Gastroesophageal sphincter (tissue), 3 donors: ENCODE measurements around the gene RAB3C.

Source experiments
- POLR2A ChIP-seq, 2 donors: fragments of 450-650 bp; IDR thresholded peaks; one replicate each; pipeline ENCODE4 v1.6.1; 2017; ENCODE audit warnings: antibody characterized with exemption in 2 of 2, mild to moderate bottlenecking in 2 of 2, moderate library complexity in 1 of 2
- POLR2AphosphoS5 ChIP-seq: sonication (generic); formaldehyde crosslinking; IDR thresholded peaks from one replicate; pipeline ENCODE4 v1.6.1; 2017; ENCODE audit warnings: antibody characterized with exemption
- TF ChIP-seq, protein P1 (sequence below), 4 experiments: fragments of 200-600 bp in 2 of 4; fragments of 450-650 bp in 2 of 4; sonication (generic) in 1 of 4; IDR thresholded peaks; one replicate each; pipeline ENCODE4 v1.5.1; 2017 to 2019; ENCODE audit warnings: antibody characterized with exemption in 4 of 4, mild to moderate bottlenecking in 2 of 4, moderate library complexity in 2 of 4

DNA sequence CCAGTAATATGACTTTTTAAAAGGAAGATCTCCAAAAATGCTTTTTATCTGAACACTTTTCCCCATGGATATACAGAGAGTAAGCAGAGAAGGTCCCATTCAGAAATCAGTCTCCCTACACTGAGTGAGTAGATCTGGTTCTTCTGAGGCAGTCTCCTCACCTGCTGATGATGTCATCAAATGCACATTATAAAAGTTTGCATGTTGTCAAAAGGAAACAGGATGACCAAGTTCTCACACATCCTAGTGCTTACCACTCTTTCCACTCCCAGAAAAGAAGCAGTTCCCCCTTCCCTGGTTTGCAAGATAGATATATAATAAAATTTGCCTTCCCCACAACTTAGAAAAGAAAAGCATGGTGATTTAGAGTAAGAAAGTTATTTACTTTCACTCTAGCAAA lies 180.5 kb downstream of the RAB3C start:
- no peak for TF ChIP-seq POLR2AphosphoS5
- TF ChIP-seq, protein P1, sequence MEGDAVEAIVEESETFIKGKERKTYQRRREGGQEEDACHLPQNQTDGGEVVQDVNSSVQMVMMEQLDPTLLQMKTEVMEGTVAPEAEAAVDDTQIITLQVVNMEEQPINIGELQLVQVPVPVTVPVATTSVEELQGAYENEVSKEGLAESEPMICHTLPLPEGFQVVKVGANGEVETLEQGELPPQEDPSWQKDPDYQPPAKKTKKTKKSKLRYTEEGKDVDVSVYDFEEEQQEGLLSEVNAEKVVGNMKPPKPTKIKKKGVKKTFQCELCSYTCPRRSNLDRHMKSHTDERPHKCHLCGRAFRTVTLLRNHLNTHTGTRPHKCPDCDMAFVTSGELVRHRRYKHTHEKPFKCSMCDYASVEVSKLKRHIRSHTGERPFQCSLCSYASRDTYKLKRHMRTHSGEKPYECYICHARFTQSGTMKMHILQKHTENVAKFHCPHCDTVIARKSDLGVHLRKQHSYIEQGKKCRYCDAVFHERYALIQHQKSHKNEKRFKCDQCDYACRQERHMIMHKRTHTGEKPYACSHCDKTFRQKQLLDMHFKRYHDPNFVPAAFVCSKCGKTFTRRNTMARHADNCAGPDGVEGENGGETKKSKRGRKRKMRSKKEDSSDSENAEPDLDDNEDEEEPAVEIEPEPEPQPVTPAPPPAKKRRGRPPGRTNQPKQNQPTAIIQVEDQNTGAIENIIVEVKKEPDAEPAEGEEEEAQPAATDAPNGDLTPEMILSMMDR (IDR thresholded peaks at IDR 0.05): no peak
- no peak for TF ChIP-seq POLR2A (IDR thresholded peaks at IDR 0.05)
